Skeletal muscle tissue (tissue), 4 donors: Measurements from ENCODE around the gene BLTP2. TPM values are rescaled to one million over a fixed set of nuclear protein-coding genes. Genes with fewer than 3 reads are reported as not detected.
"Not testable (repeated sequence)": the region's sequence is repeated elsewhere in the genome, so short reads cannot be mapped to it uniquely, and the experiment has no call there.

Experiments used
- H3K27ac ChIP-seq: one replicate; pipeline ENCODE4 v1.7.0; 2013; ENCODE audit warnings: mild to moderate bottlenecking, low read depth, low read length, inconsistent platforms
- H3K27me3 ChIP-seq, 3 donors: one replicate each; pipeline ENCODE4 v1.7.0; 2013; ENCODE audit warnings: low read length in 3 of 3; ENCODE audit not compliant: control insufficient read depth in 3 of 3, insufficient read depth in 3 of 3
- H3K36me3 ChIP-seq, 3 donors: one replicate each; pipeline ENCODE4 v1.7.0; 2013; ENCODE audit warnings: low read length in 3 of 3; ENCODE audit not compliant: control insufficient read depth in 3 of 3, insufficient read depth in 3 of 3
- H3K4me1 ChIP-seq, 3 donors: one replicate each; pipeline ENCODE4 v1.7.0; 2013; ENCODE audit warnings: low read length in 3 of 3, mild to moderate bottlenecking in 3 of 3; ENCODE audit not compliant: control insufficient read depth in 3 of 3, insufficient read depth in 3 of 3
- H3K4me3 ChIP-seq, 3 donors: one replicate each; pipeline ENCODE4 v1.7.0; 2013; ENCODE audit warnings: low read length in 3 of 3
- H3K9ac ChIP-seq, 3 donors: one replicate each; pipeline ENCODE4 v1.7.0; 2013; ENCODE audit warnings: low read length in 3 of 3, mild to moderate bottlenecking in 3 of 3, moderate library complexity in 2 of 3, low read depth in 1 of 3
- H3K9me3 ChIP-seq, 3 donors: one replicate each; pipeline ENCODE4 v1.7.0; 2013; ENCODE audit warnings: low read length in 3 of 3; ENCODE audit not compliant: control insufficient read depth in 3 of 3
- total RNA-seq: library from RNA; depleted of rRNA; stranded (reverse); fragments of >200 nt; gene quantifications from one replicate; pipeline ENCODE4 v1.2.3, GENCODE V29; 2014
- donor health status: Osteomylitis.

The BLTP2 gene
- total RNA-seq, 1 donor from 2014 or later, result 80.4 TPM

GRCh38 chr17:28669918-28670317 lies 25.0 kb upstream of the BLTP2 start:
- H3K4me3 ChIP-seq, result no peak overlapping the region
- H3K9me3 ChIP-seq, result no peaks in the 10 kb centered on the region
- peaks cover 3 to 15% (median 4%) of the 10 kb centered on the region in 3 donors for H3K4me1 ChIP-seq
- peaks cover 38 to 61% (median 56%) of the 10 kb centered on the region in 3 donors for H3K36me3 ChIP-seq
- no peaks in the 10 kb centered on the region for H3K27me3 ChIP-seq
- no peak overlapping the region for H3K27ac ChIP-seq
- H3K9ac ChIP-seq, result no peak overlapping the region

- Histone ChIP-seq H3K27me3 (no peaks in the 10 kb centered on the region), H3K4me1 (peaks cover 21 to 34% (median 23%) of the 10 kb centered on the region in 3 donors), H3K9me3 (no peaks in the 10 kb centered on the region), H3K27ac (no peak overlapping the region), H3K36me3 (peaks cover 18 to 43% (median 36%) of the 10 kb centered on the region in 3 donors), H3K9ac (peak overlapping the region in 1 of 3 donors; percentile 7), H3K4me3 (no peak overlapping the region)
Observed at GRCh38 chr17:28667870-28668269, 22.9 kb upstream of the BLTP2 start.

GRCh38 chr17:28665994-28666393 lies 21.0 kb upstream of the BLTP2 start:
- Histone ChIP-seq H3K9me3 (no peaks in the 10 kb centered on the region), H3K27me3 (no peaks in the 10 kb centered on the region), H3K36me3 (peaks cover 6 to 27% (median 17%) of the 10 kb centered on the region in 3 donors), H3K4me3 (no peak overlapping the region), H3K4me1 (peaks cover 28 to 51% (median 29%) of the 10 kb centered on the region in 3 donors), H3K27ac (no peak overlapping the region), H3K9ac (no peak overlapping the region)

- H3K27ac ChIP-seq, result no peak overlapping the region
- H3K36me3 ChIP-seq, result peaks cover 8 to 19% (median 10%) of the 10 kb centered on the region in 3 donors
- no peaks in the 10 kb centered on the region for H3K9me3 ChIP-seq
- H3K27me3 ChIP-seq, result no peaks in the 10 kb centered on the region
- peak overlapping the region in 1 of 3 donors; percentile 94 for H3K9ac ChIP-seq
- H3K4me1 ChIP-seq, result peaks cover 30 to 61% (median 34%) of the 10 kb centered on the region in 3 donors
- no peak overlapping the region for H3K4me3 ChIP-seq
Observed at GRCh38 chr17:28663723-28664122, 18.8 kb upstream of the BLTP2 start.

GRCh38 chr17:28662527-28662829 lies 17.5 kb upstream of the BLTP2 start:
- H3K4me1 ChIP-seq, result peaks cover 30 to 54% (median 34%) of the 10 kb centered on the region in 3 donors
- H3K36me3 ChIP-seq, result peaks cover 4 to 9% (median 5%) of the 10 kb centered on the region in 3 donors
- peak overlapping the region; percentile 95 to 99 (median 98) for H3K4me3 ChIP-seq
- no peaks in the 10 kb centered on the region for H3K27me3 ChIP-seq
- H3K9ac ChIP-seq, result peak overlapping the region; percentile 94 to 100 (median 99)
- H3K9me3 ChIP-seq, result no peaks in the 10 kb centered on the region
- H3K27ac ChIP-seq, result peak overlapping the region; percentile 99

GRCh38 chr17:28661635-28662526 lies 16.9 kb upstream of the BLTP2 start, which contains the start of the genes SDF2 and SUPT6H:
TSS of gene SDF2 (minus strand) at chr17:28661906. CDS start at chr17:28661876, 30 bp downstream.
TSS of gene SUPT6H (plus strand) at chr17:28662205. CDS start at chr17:28673402, 11,197 bp downstream.
- Histone ChIP-seq H3K36me3 (peaks cover 4 to 9% (median 5%) of the 10 kb centered on the region in 3 donors), H3K4me1 (peaks cover 30 to 54% (median 34%) of the 10 kb centered on the region in 3 donors), H3K9ac (peak within 1 kb of the TSS; percentile 94 to 100 (median 99)), H3K4me3 (peak within 1 kb of the TSS; percentile 95 to 99 (median 98)), H3K27me3 (no peaks in the 10 kb centered on the region), H3K27ac (peak within 1 kb of the TSS; percentile 99), H3K9me3 (no peaks in the 10 kb centered on the region)

- H3K9me3 ChIP-seq, H3K4me3 ChIP-seq, H3K27ac ChIP-seq, H3K27me3 ChIP-seq, H3K9ac ChIP-seq, H3K36me3 ChIP-seq: not testable (repeated sequence)
- H3K4me1 ChIP-seq, result peaks cover 22 to 42% (median 27%) of the 10 kb centered on the region in 3 donors
Observed at GRCh38 chr17:28659497-28659881, 14.5 kb upstream of the BLTP2 start.

GRCh38 chr17:28658766-28659496 lies 14.0 kb upstream of the BLTP2 start:
- H3K27me3 ChIP-seq, H3K4me3 ChIP-seq, H3K9me3 ChIP-seq, H3K9ac ChIP-seq, H3K27ac ChIP-seq, H3K36me3 ChIP-seq: not testable (repeated sequence)
- peaks cover 18 to 37% (median 21%) of the 10 kb centered on the region in 3 donors for H3K4me1 ChIP-seq

GRCh38 chr17:28658342-28658741 lies 13.4 kb upstream of the BLTP2 start:
- Histone ChIP-seq H3K4me1 (peaks cover 14 to 32% (median 15%) of the 10 kb centered on the region in 3 donors), H3K36me3 (peaks cover 1 to 12% (median 9%) of the 10 kb centered on the region in 3 donors)
- not testable (repeated sequence) for H3K9me3 ChIP-seq, H3K27me3 ChIP-seq, H3K4me3 ChIP-seq, H3K27ac ChIP-seq, H3K9ac ChIP-seq
